ENCODE results near the gene TEAD4. TPM values are rescaled to one million over a fixed set of nuclear protein-coding genes. Genes with fewer than 3 reads are reported as not detected.

The TEAD4 gene
- total RNA-seq, 1 experiment from 2014 or later, result 43.2 TPM

- Histone ChIP-seq H3K9me2 (ENCODE audit: insufficient read depth) (no peaks in the 10 kb centered on the region), H3K4me1 (ENCODE audit: control insufficient read depth in 1 of 2, insufficient read depth in 2 of 2, low read length in 2 of 2) (no peaks in the 10 kb centered on the region), H4K20me1 (ENCODE audit: insufficient read depth) (no peaks in the 10 kb centered on the region), H3K4me2 (ENCODE audit: low read length) (no peak overlapping the region), H3K27me3 (ENCODE audit: insufficient read depth, low read length) (no peaks in the 10 kb centered on the region), H3K9ac (ENCODE audit: low read length) (no peak overlapping the region), H3K79me2 (ENCODE audit: insufficient read depth, low read length) (peaks cover 48% of the 10 kb centered on the region), H3K36me3 (ENCODE audit: control insufficient read depth in 1 of 2, insufficient read depth in 2 of 2, low read length in 2 of 2) (peaks cover 0 to 19% of the 10 kb centered on the region in 2 experiments; a peak in 1 of 4 replicates), H3K27ac (ENCODE audit: low read depth, low read length) (no peak overlapping the region), H3K4me3 (replicated peaks in 1 of 2; ENCODE audit: low read depth in 1 of 2, low read length in 2 of 2) (no peak overlapping the region), H3K9me3 (ENCODE audit: control insufficient read depth in 1 of 2, insufficient read depth in 1 of 2, low read depth in 1 of 2, low read length in 2 of 2) (no peaks in the 10 kb centered on the region), H2AFZ (ENCODE audit: low read depth, low read length, poor library complexity, severe bottlenecking) (no peak overlapping the region)
- no peak for TF ChIP-seq FOSL1 (IDR thresholded peaks at IDR 0.05; ENCODE audit: low read depth)
- intact Hi-C loops (cut with micrococcal nuclease), result no loop called here
- BruUV-seq (replicated peaks), result no TSS peak
- ChIA-PET RAD21 (ENCODE audit: low non-redundant PET in 1 of 2, low total read pairs in 2 of 2, uncharacterized antibody in 2 of 2, unreplicated experiment in 2 of 2) (interaction anchor here in 1 of 2 experiments (0.7 kb wide), 1 partner anchor 62 kb away, joined by 3 read pairs; no protein-coding TSS in a partner anchor), POLR2A (no interaction called here), CTCF (no interaction called here)
- DNase-seq (ENCODE audit: low read depth, low spot score) (no peak), ATAC-seq (no peak)
Measured at GRCh38 chr12:2980630-2981029, 21.4 kb downstream of the TEAD4 start.

- no TSS peak for BruUV-seq (replicated peaks)
- TF ChIP-seq TCF7L2 (IDR thresholded peaks at IDR 0.05; ENCODE audit: borderline replicate concordance, extremely low read depth, insufficient read depth, insufficient read length) (no peak), ZNF274 (IDR thresholded peaks at IDR 0.05; ENCODE audit: low read depth, low read length) (no peak), MAX (IDR thresholded peaks at IDR 0.05) (no peak), ZBTB33 (IDR thresholded peaks at IDR 0.05; ENCODE audit: extremely low read depth, insufficient replicate concordance, low read length) (no peak), CEBPB (IDR thresholded peaks at IDR 0.05; ENCODE audit: low read depth) (no peak), SIN3A (IDR thresholded peaks at IDR 0.05; ENCODE audit: low read depth) (no peak), POLR2A (IDR thresholded peaks at IDR 0.05; ENCODE audit: borderline replicate concordance, extremely low read depth, insufficient read depth, insufficient read length) (no peak), REST (IDR thresholded peaks at IDR 0.05; ENCODE audit: low read depth) (no peak), POLR2AphosphoS5 (IDR thresholded peaks at IDR 0.05; ENCODE audit: low read depth, low read length) (no peak), CBX3 (IDR thresholded peaks at IDR 0.05; ENCODE audit: low read depth) (no peak), FOSL1 (IDR thresholded peaks at IDR 0.05; ENCODE audit: low read depth) (no peak), YY1 (IDR thresholded peaks at IDR 0.05; ENCODE audit: extremely low read depth, insufficient replicate concordance, low read depth, low read length) (no peak), ATF3 (IDR thresholded peaks at IDR 0.05) (no peak), ZFX (IDR thresholded peaks at IDR 0.05) (no peak), ELF1 (IDR thresholded peaks at IDR 0.05; ENCODE audit: borderline replicate concordance, low read depth) (no peak), JUND (IDR thresholded peaks at IDR 0.05) (no peak)
Measured at GRCh38 chr12:2982361-2982760, 23.2 kb downstream of the TEAD4 start.

More at GRCh38 chr12:2982361-2982760, 23.2 kb downstream of the TEAD4 start:
- Histone ChIP-seq H3K9ac (ENCODE audit: low read length) (no peak overlapping the region), H3K9me3 (ENCODE audit: control insufficient read depth in 1 of 2, insufficient read depth in 1 of 2, low read depth in 1 of 2, low read length in 2 of 2) (no peaks in the 10 kb centered on the region), H4K20me1 (ENCODE audit: insufficient read depth) (no peaks in the 10 kb centered on the region), H3K27me3 (ENCODE audit: insufficient read depth, low read length) (no peaks in the 10 kb centered on the region), H3K4me3 (replicated peaks in 1 of 2; ENCODE audit: low read depth in 1 of 2, low read length in 2 of 2) (no peak overlapping the region), H3K36me3 (ENCODE audit: control insufficient read depth in 1 of 2, insufficient read depth in 2 of 2, low read length in 2 of 2) (peaks cover 0 to 19% of the 10 kb centered on the region in 2 experiments; a peak in 1 of 4 replicates), H3K79me2 (ENCODE audit: insufficient read depth, low read length) (peaks cover 45% of the 10 kb centered on the region), H3K9me2 (ENCODE audit: insufficient read depth) (no peaks in the 10 kb centered on the region), H2AFZ (ENCODE audit: low read depth, low read length, poor library complexity, severe bottlenecking) (no peak overlapping the region), H3K4me2 (ENCODE audit: low read length) (no peak overlapping the region), H3K4me1 (ENCODE audit: control insufficient read depth in 1 of 2, insufficient read depth in 2 of 2, low read length in 2 of 2) (no peaks in the 10 kb centered on the region), H3K27ac (ENCODE audit: low read depth, low read length) (no peak overlapping the region)
- ATAC-seq (no peak), DNase-seq (ENCODE audit: low read depth, low spot score) (no peak)
- ChIA-PET RAD21 (ENCODE audit: low non-redundant PET in 1 of 2, low total read pairs in 2 of 2, uncharacterized antibody in 2 of 2, unreplicated experiment in 2 of 2) (no interaction called here), POLR2A (no interaction called here), CTCF (no interaction called here)
- intact Hi-C loops (cut with micrococcal nuclease), result no loop called here
